CD8-positive, alpha-beta memory T cell (primary cell): ENCODE data around the gene CCR9. TPM values are rescaled to one million over a fixed set of nuclear protein-coding genes. Genes with fewer than 3 reads are reported as not detected.
A peak's percentile ranks its signal among the peaks of the same experiment; 100 is the strongest.

ENCODE experiments used
- CTCF ChIA-PET: fragments of 350-600 bp; sonication (Branson Sonifier 250); formaldehyde crosslinking; loops from one replicate; lab custom pipeline; 2021; ENCODE audit warnings: antibody characterized with exemption; lab: Charles Lee
- POLR2A ChIA-PET: fragments of 350-600 bp; sonication (Branson Sonifier 250); formaldehyde crosslinking; loops from one replicate; lab custom pipeline; 2021; ENCODE audit warnings: antibody characterized with exemption; lab: Charles Lee
- DNase-seq, 5 donors: peaks; one replicate each; pipeline versions ENCODE4 v3.0.0 to v3.0.0-alpha.2; 2020 to 2022; ENCODE audit warnings: mixed read lengths in 1 of 5
- H3K27ac ChIP-seq: one replicate; pipeline ENCODE4 v1.7.0; 2013; ENCODE audit warnings: low read depth, mild to moderate bottlenecking, low read length, moderate library complexity
- H3K27me3 ChIP-seq: 2 replicates; pipeline ENCODE4 v1.7.0; 2013; ENCODE audit warnings: low read length, mild to moderate bottlenecking; ENCODE audit not compliant: insufficient read depth, poor library complexity, severe bottlenecking
- H3K36me3 ChIP-seq: 2 replicates; pipeline ENCODE4 v1.7.0; 2013; ENCODE audit warnings: mild to moderate bottlenecking, low read length, moderate library complexity; ENCODE audit not compliant: insufficient read depth
- H3K4me1 ChIP-seq: 2 replicates; pipeline ENCODE4 v1.7.0; 2013; ENCODE audit warnings: mild to moderate bottlenecking, low read length, moderate library complexity; ENCODE audit not compliant: insufficient read depth
- H3K4me3 ChIP-seq: 2 replicates; pipeline ENCODE4 v1.7.0; 2013; ENCODE audit warnings: mild to moderate bottlenecking, low read length
- H3K9me3 ChIP-seq: 2 replicates; pipeline ENCODE4 v1.7.0; 2013; ENCODE audit warnings: mild to moderate bottlenecking, low read length
- H3K27ac Mint-ChIP-seq, 8 donors: one replicate each; pipeline ENCODE4 v1.8.0; 2020 to 2021; ENCODE audit warnings: mixed read lengths in 8 of 8, mild to moderate bottlenecking in 6 of 8, inconsistent platforms in 3 of 8, moderate library complexity in 3 of 8
- H3K27me3 Mint-ChIP-seq, 2 donors: one replicate each; pipeline ENCODE4 v1.8.0; 2020 to 2021; ENCODE audit warnings: mixed read lengths in 2 of 2, mild to moderate bottlenecking in 1 of 2, moderate library complexity in 1 of 2
- H3K36me3 Mint-ChIP-seq, 3 donors: one replicate each; pipeline ENCODE4 v1.8.0; 2020 to 2021; ENCODE audit warnings: mixed read lengths in 3 of 3, inconsistent platforms in 1 of 3, mild to moderate bottlenecking in 1 of 3
- H3K4me1 Mint-ChIP-seq, 3 donors: one replicate each; pipeline ENCODE4 v1.8.0; 2020 to 2021; ENCODE audit warnings: mixed read lengths in 3 of 3, inconsistent platforms in 1 of 3, mild to moderate bottlenecking in 1 of 3
- H3K4me3 Mint-ChIP-seq, 7 donors: one replicate each; pipeline ENCODE4 v1.8.0; 2020 to 2021; ENCODE audit warnings: mixed read lengths in 7 of 7, mild to moderate bottlenecking in 6 of 7, moderate library complexity in 4 of 7, inconsistent platforms in 2 of 7
- H3K9me3 Mint-ChIP-seq, 5 donors: one replicate each; pipeline ENCODE4 v1.8.0; 2020 to 2022; ENCODE audit warnings: mixed read lengths in 5 of 5, mild to moderate bottlenecking in 3 of 5, moderate library complexity in 2 of 5, inconsistent platforms in 1 of 5
- polyA plus RNA-seq: library from polyadenylated mRNA; unstranded; fragments of 300-500 nt; fragmentation: Illumina TruSeq; gene quantifications from one replicate; pipeline ENCODE4 v1.2.3, GENCODE V29; 2021
- total RNA-seq, 2 experiments: library from RNA; stranded (reverse); gene quantifications; one replicate each; pipeline ENCODE4 v1.2.3, GENCODE V29; 2021

Gene CCR9
- total and polyA plus RNA-seq, 3 experiments from 2014 or later, result 1.4 to 8.3 (median 7.3) TPM

DNA sequence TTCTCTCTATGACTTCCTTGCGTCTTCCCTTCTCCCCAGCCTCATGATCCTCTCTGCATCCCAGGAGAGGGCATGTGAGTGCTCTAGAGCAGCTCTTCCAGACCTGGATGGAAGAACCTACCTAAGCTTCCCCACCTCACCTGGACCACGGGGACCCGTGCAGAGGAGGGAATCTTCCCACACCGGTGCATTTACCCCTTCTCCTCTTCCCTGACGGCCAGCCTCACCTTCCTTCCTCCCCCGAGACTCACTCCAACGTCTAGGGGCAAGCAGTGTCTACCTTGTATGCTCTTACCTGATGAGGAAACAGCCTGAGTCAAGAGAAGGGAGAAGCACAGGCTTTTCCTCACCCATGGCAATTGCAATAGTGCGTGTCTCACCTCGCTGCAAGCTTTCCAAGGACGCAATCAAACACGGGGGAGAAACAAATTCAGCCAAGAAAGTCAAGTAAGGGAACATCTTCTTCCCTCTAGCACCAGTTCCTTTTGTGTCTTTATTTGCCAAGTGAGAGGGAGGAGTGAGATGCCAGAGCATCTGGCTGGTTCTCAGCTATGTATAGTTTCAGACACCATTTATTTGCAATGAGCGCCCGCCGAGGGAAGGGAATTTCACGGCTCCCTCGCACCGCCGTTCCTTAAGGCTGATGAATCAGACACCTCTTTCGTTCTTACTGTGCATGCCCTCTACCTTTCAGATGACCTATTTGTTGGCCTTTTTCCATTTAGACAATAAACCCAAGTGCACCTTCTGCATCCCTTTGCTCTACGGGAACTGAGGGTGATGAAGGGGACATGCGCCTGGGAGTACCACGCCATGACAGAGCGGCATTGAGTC is 1.8 kb upstream of the CCR9 start:
- Histone ChIP-seq H3K4me3 (no peak overlapping the region), H3K36me3 (no peaks in the 10 kb centered on the region), H3K27me3 (peaks cover 7% of the 10 kb centered on the region), H3K4me1 (peaks cover 20% of the 10 kb centered on the region), H3K9me3 (no peaks in the 10 kb centered on the region), H3K27ac (no peak overlapping the region)
- H3K36me3 Mint-ChIP-seq, result peaks cover 0 to 14% (median 2%) of the 10 kb centered on the region in 3 donors
- POLR2A ChIA-PET, result interaction anchor here (0.9 to 1.8 kb wide), 2 partner anchors 9 to 36 kb away, joined by 3 to 5 read pairs; no protein-coding TSS in a partner anchor
- H3K4me1 Mint-ChIP-seq, result peaks cover 18 to 64% (median 26%) of the 10 kb centered on the region in 3 donors
- no peaks in the 10 kb centered on the region for H3K9me3 Mint-ChIP-seq
- H3K27ac Mint-ChIP-seq, result peak overlapping the region in 3 of 8 donors; percentile 30 to 74 (median 69)
- CTCF ChIA-PET, result interaction anchor here (1.0 to 1.4 kb wide), 4 partner anchors 8 to 24 kb away, joined by 3 read pairs; no protein-coding TSS in a partner anchor
- H3K27me3 Mint-ChIP-seq, result peaks cover 11 to 13% of the 10 kb centered on the region in 2 donors
- peak overlapping the region in 4 of 7 donors; percentile 27 to 82 (median 52) for H3K4me3 Mint-ChIP-seq
- DNase-seq, result no peak

DNA sequence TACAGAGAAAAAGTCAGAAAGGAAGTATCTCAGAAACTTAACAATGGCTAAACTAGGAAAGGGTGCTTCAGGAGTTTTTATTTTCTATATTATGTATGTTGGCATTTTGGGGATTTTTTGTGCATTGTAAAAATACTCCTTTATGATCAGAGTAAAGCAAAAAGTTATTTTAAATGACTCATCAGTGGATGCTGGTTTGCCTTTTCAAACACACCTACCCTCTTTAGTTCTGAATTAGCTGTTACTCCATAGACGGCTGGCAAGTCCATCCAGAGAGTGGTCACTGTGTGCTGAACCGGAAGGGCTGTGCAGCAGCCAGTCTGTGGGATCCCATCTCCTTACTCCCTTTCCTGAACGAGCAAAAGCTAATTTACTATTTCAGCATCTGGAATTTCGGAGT is 942 bp downstream of the CCR9 start:
- Mint-ChIP-seq H3K4me1 (peaks cover 0 to 53% (median 12%) of the 10 kb centered on the region in 3 donors), H3K4me3 (peak overlapping the region in 4 of 7 donors; percentile 8 to 71 (median 50)), H3K36me3 (peaks cover 0 to 23% (median 2%) of the 10 kb centered on the region in 3 donors), H3K9me3 (peaks cover 0 to under 1% (median 0%) of the 10 kb centered on the region in 5 donors), H3K27me3 (peaks cover 13 to 18% of the 10 kb centered on the region in 2 donors), H3K27ac (peak overlapping the region in 2 of 8 donors; percentile 11 to 16)
- POLR2A ChIA-PET, result interaction anchor here (1.5 kb wide), 1 partner anchor 22 kb away, joined by 4 read pairs; no protein-coding TSS in a partner anchor
- CTCF ChIA-PET, result interaction anchor here (1.0 kb wide), 1 partner anchor 34 kb away, joined by 3 read pairs; no protein-coding TSS in a partner anchor
- Histone ChIP-seq H3K4me1 (peaks cover 10% of the 10 kb centered on the region), H3K27ac (no peak overlapping the region), H3K9me3 (no peaks in the 10 kb centered on the region), H3K4me3 (no peak overlapping the region), H3K36me3 (no peaks in the 10 kb centered on the region), H3K27me3 (peaks cover 7% of the 10 kb centered on the region)
- no peak for DNase-seq

DNA sequence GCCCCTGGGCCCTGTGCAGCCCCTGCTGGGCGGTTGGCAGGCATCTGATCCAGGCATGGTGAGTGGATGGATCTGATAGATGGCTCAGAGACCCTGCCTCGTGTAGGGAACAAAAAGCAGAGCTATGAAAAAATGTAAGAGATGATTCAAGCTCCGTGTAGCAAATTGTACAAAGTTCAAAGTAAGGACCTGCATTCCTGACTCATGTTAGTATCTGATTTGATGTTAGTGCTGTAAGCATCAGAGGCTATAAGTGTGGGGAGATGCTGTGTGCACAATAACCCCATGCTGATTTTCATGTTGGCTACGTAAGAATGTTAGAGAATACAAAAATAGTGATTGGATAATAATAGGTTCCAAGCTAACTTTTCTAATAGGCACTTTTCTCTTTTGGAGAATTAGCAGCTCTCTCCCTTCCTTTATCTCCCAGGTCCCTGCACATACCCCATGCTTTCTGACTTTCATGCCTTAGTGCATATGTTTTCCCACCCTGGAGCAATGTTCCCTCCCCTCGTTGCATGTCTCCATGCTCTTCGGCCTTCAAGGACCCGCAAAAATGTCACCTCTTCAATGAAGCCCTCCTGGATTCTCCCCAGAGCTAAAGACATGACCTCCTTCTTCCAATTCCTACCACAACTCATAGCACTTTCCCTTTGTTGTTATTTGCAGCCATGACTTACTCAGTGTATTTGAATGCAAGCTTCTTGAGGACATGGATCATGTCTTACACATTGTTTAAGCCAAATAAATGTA is 1.6 kb downstream of the CCR9 start:
- H3K27ac Mint-ChIP-seq, result peak overlapping the region in 1 of 8 donors; percentile 11

DNA sequence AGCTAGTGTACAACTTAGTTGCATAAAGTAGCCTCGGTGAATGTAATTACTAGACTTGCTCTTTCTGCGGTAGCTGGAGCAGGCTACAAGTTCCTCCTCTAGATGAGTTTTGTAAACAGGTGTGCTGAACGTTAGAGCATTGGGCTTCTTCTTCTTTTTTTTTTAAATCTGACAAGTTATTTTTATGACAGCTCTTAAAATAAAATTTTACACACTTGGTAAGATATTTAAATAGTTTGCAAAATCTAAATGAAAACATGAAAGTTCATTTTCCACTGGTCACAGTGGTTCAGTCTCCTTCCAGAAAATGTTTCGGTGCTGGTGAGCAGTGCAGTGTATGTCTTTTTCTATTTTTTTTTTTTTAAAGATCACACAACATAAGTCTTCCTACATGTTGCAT is 3.0 kb downstream of the CCR9 start:
- H3K4me1 ChIP-seq, result peaks cover 23% of the 10 kb centered on the region
- Mint-ChIP-seq H3K9me3 (peaks cover 0 to 2% (median 0%) of the 10 kb centered on the region in 5 donors), H3K27me3 (peaks cover 12 to 17% of the 10 kb centered on the region in 2 donors), H3K27ac (no peak overlapping the region), H3K4me1 (peaks cover 3 to 56% (median 17%) of the 10 kb centered on the region in 3 donors), H3K36me3 (peaks cover 0 to 33% (median 2%) of the 10 kb centered on the region in 3 donors), H3K4me3 (peak overlapping the region in 2 of 7 donors; percentile 48 to 71)
- peaks cover under 1% of the 10 kb centered on the region for H3K27me3 ChIP-seq
- ChIA-PET POLR2A (interaction anchor here (0.7 to 1.2 kb wide), 4 partner anchors 8 to 26 kb away, joined by 3 read pairs; no protein-coding TSS in a partner anchor), CTCF (no interaction called here)
- no peak overlapping the region for H3K27ac ChIP-seq
- no peaks in the 10 kb centered on the region for H3K9me3 ChIP-seq
- DNase-seq, result no peak
- H3K4me3 ChIP-seq, result no peak overlapping the region
- H3K36me3 ChIP-seq, result no peaks in the 10 kb centered on the region

More for the DNA sequence above, 1.6 kb downstream of the CCR9 start:
- H3K9me3 ChIP-seq, result no peaks in the 10 kb centered on the region
- peak overlapping the region in 4 of 7 donors; percentile 7 to 71 (median 51) for H3K4me3 Mint-ChIP-seq
- peaks cover 17% of the 10 kb centered on the region for H3K4me1 ChIP-seq
- H3K4me1 Mint-ChIP-seq, result peaks cover 0 to 56% (median 15%) of the 10 kb centered on the region in 3 donors
- H3K4me3 ChIP-seq, result no peak overlapping the region
- DNase-seq, result no peak
- H3K27me3 ChIP-seq, result peaks cover 7% of the 10 kb centered on the region
- H3K27me3 Mint-ChIP-seq, result peaks cover 14 to 18% of the 10 kb centered on the region in 2 donors
- H3K36me3 Mint-ChIP-seq, result peaks cover 0 to 28% (median 2%) of the 10 kb centered on the region in 3 donors
- peaks cover 0 to 2% (median 0%) of the 10 kb centered on the region in 5 donors for H3K9me3 Mint-ChIP-seq
- ChIA-PET POLR2A (interaction anchor here (0.8 to 1.5 kb wide), 3 partner anchors 21 to 28 kb away, joined by 3 to 4 read pairs (median 3); no protein-coding TSS in a partner anchor), CTCF (interaction anchor here (1.0 kb wide), 1 partner anchor 34 kb away, joined by 3 read pairs; no protein-coding TSS in a partner anchor)
- no peaks in the 10 kb centered on the region for H3K36me3 ChIP-seq
- no peak overlapping the region for H3K27ac ChIP-seq

DNA sequence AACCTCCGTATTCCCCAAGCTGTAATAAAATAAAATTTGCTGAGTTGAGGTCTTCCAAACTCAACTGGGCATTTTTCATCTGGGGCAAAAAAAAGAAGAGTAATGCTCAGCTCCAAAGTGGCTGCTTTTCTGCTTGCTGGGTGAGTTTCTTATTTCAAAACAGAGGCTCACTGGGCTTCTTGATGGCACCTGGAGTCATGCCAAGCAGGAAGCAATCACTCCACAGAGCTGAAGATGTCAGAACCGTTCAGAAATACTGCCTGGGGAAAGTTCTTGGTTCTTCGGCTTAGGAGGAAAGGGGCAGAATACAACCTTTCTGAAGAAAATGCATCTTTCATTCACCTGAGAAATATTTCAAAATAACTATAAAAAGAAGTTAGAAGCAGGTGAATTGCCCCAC is 4.1 kb downstream of the CCR9 start:
- Mint-ChIP-seq H3K9me3 (peaks cover 0 to 2% (median 0%) of the 10 kb centered on the region in 5 donors), H3K27ac (peak overlapping the region in 1 of 8 donors; percentile 54), H3K4me3 (peak overlapping the region in 4 of 7 donors; percentile 13 to 76 (median 38)), H3K4me1 (peaks cover 3 to 57% (median 9%) of the 10 kb centered on the region in 3 donors), H3K27me3 (peaks cover 6 to 12% of the 10 kb centered on the region in 2 donors), H3K36me3 (peaks cover 0 to 40% (median 5%) of the 10 kb centered on the region in 3 donors)
- CTCF ChIA-PET, result interaction anchor here (0.9 kb wide), 1 partner anchor 187 kb away, joined by 3 read pairs; no protein-coding TSS in a partner anchor
- H3K36me3 ChIP-seq, result no peaks in the 10 kb centered on the region
- DNase-seq, result peak in 1 of 5 donors; percentile 42
- H3K27me3 ChIP-seq, result no peaks in the 10 kb centered on the region
- no peaks in the 10 kb centered on the region for H3K9me3 ChIP-seq
- H3K27ac ChIP-seq, result no peak overlapping the region
- H3K4me3 ChIP-seq, result no peak overlapping the region
- POLR2A ChIA-PET, result interaction anchor here (1.2 to 1.3 kb wide), 3 partner anchors 14 to 25 kb away, joined by 3 to 4 read pairs (median 4); no protein-coding TSS in a partner anchor
- peaks cover 23% of the 10 kb centered on the region for H3K4me1 ChIP-seq

DNA sequence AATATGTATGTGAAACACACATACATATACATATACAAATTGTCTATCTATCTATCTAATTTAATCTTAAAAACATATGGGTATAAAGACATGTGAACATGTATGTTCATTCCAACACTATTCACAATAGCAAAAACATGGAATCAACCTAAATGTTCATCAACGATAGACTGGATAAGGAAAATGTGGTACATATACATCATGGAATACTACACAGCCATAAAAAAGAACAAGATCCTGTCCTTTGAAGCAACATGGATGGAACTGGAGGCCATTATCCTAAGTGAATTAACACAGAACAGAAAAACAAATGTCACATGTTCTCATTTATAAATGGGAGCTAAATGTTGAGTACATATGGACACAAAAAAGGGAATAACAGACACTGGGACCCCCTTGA is 5.8 kb downstream of the CCR9 start:
- POLR2A ChIA-PET, result interaction anchor here (0.8 to 1.2 kb wide), 4 partner anchors 11 to 27 kb away, joined by 3 to 6 read pairs (median 4); no protein-coding TSS in a partner anchor
- H3K9me3 Mint-ChIP-seq, result peaks cover 0 to 2% (median 0%) of the 10 kb centered on the region in 5 donors
- DNase-seq, result no peak
- peaks cover 23% of the 10 kb centered on the region for H3K4me1 ChIP-seq
- H3K4me3 ChIP-seq, result no peak overlapping the region
- no peak overlapping the region for H3K27ac ChIP-seq
- H3K4me1 Mint-ChIP-seq, result peaks cover 3 to 56% (median 9%) of the 10 kb centered on the region in 3 donors
- peaks cover 0 to 48% (median 5%) of the 10 kb centered on the region in 3 donors for H3K36me3 Mint-ChIP-seq
- H3K4me3 Mint-ChIP-seq, result peak overlapping the region in 1 of 7 donors; percentile 71
- no peaks in the 10 kb centered on the region for H3K36me3 ChIP-seq
- no peaks in the 10 kb centered on the region for H3K9me3 ChIP-seq
- peaks cover 6 to 12% of the 10 kb centered on the region in 2 donors for H3K27me3 Mint-ChIP-seq
- H3K27me3 ChIP-seq, result no peaks in the 10 kb centered on the region
- H3K27ac Mint-ChIP-seq, result peak overlapping the region in 1 of 8 donors; percentile 79
- CTCF ChIA-PET, result interaction anchor here (0.9 to 1.5 kb wide), 5 partner anchors 8 to 59 kb away, joined by 3 to 4 read pairs (median 3); partner anchors contain the start of gene LZTFL1

DNA sequence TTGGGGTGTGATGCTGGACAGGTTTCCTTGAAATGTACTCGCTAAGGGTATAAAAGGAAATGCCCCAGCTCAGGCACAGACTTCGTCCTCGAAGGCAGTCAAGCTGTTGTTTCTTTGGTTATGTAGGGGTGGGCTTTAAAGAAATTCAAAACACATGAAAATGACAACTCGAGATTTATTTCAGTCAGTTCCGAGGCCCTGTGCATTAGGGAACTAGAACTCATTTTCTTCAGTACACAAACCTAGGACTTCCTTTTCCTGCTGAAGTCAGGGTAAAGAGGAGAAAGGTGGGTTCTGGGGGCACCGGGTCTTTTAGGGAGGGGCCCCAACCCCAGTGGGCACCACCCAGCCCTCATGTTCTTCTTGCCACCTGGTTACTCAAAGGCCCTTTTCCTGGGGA is 7.7 kb downstream of the CCR9 start:
- H3K9me3 ChIP-seq, result no peaks in the 10 kb centered on the region
- no peak overlapping the region for H3K27ac ChIP-seq
- no peaks in the 10 kb centered on the region for H3K36me3 ChIP-seq
- H3K4me3 Mint-ChIP-seq, result peak overlapping the region in 2 of 7 donors; percentile 9 to 35
- ChIA-PET CTCF (no interaction called here), POLR2A (interaction anchor here (0.6 kb wide), 1 partner anchor 384 kb away, joined by 3 read pairs; no protein-coding TSS in a partner anchor)
- peaks cover 6 to 18% of the 10 kb centered on the region in 2 donors for H3K27me3 Mint-ChIP-seq
- peaks cover 5 to 70% (median 9%) of the 10 kb centered on the region in 3 donors for H3K4me1 Mint-ChIP-seq
- no peaks in the 10 kb centered on the region for H3K27me3 ChIP-seq
- peaks cover 0 to 51% (median 7%) of the 10 kb centered on the region in 3 donors for H3K36me3 Mint-ChIP-seq
- H3K4me1 ChIP-seq, result peaks cover 23% of the 10 kb centered on the region
- no peak for DNase-seq
- H3K27ac Mint-ChIP-seq, result peak overlapping the region in 1 of 8 donors; percentile 70
- no peak overlapping the region for H3K4me3 ChIP-seq
- peaks cover 0 to 2% (median 0%) of the 10 kb centered on the region in 5 donors for H3K9me3 Mint-ChIP-seq
